Measurements from ENCODE around the gene ZNF394.
"Not testable (repeated sequence)": the region's sequence is repeated elsewhere in the genome, so short reads cannot be mapped to it uniquely, and the experiment has no call there.

The ZNF394 gene

GRCh38 chr7:99499721-99500636 is at the start of gene ZNF394:
Gene ZNF394, minus strand, starts transcription at chr7:99500281. Its CDS starts 188 bp downstream, at chr7:99500093.
- CTCF ChIA-PET: interaction anchor here (0.7 kb wide), 1 partner anchor 338 kb away, joined by 3 read pairs; no protein-coding TSS in a partner anchor
- peak within 1 kb of the TSS; percentile 100 for H3K27ac Mint-ChIP-seq
- H3K27me3 Mint-ChIP-seq: peaks cover 4% of the 10 kb centered on the region
- H3K36me3 Mint-ChIP-seq: peaks cover 41% of the 10 kb centered on the region
- H3K4me3 Mint-ChIP-seq: peak within 1 kb of the TSS; percentile 96
- DNase-seq: peak; percentile 95
- H3K4me1 Mint-ChIP-seq: peaks cover 22% of the 10 kb centered on the region
- H3K9me3 Mint-ChIP-seq: peaks cover 2% of the 10 kb centered on the region

GRCh38 chr7:99549545-99549944 is 49.5 kb upstream of the ZNF394 start:
- H3K27ac Mint-ChIP-seq, H3K9me3 Mint-ChIP-seq, H3K4me3 Mint-ChIP-seq, H3K27me3 Mint-ChIP-seq, CTCF ChIA-PET, DNase-seq: not testable (repeated sequence)
- peaks cover 26% of the 10 kb centered on the region for H3K4me1 Mint-ChIP-seq
- H3K36me3 Mint-ChIP-seq: peaks cover 50% of the 10 kb centered on the region

DNA sequence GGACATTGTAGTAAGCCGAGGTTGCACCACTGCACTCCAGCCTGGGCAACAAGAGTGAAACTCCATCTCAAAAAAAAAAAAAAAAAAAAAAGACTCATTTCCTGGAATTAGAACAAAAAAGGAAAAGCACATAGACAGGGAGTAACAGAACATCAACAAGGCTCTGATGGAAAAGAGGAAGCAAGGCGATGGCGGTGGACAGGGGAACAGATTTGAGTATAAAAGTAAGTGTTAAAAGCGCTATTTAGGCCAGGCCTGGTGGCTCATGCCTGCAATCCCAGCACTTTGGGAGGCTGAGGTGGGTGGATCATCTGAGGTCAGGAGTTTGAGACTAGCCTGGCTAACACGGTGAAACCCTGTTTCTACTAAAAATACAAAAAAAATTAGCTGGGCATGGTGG is 45.2 kb upstream of the ZNF394 start:
- Mint-ChIP-seq H3K36me3 (peaks cover 38% of the 10 kb centered on the region), H3K9me3 (peaks cover 40% of the 10 kb centered on the region)
- H3K27ac Mint-ChIP-seq, H3K4me3 Mint-ChIP-seq, DNase-seq, H3K4me1 Mint-ChIP-seq, H3K27me3 Mint-ChIP-seq, CTCF ChIA-PET: not testable (repeated sequence)

GRCh38 chr7:99543916-99544315 is 43.8 kb upstream of the ZNF394 start:
- Mint-ChIP-seq H3K27ac (no peak overlapping the region), H3K9me3 (peaks cover 45% of the 10 kb centered on the region), H3K4me1 (no peaks in the 10 kb centered on the region), H3K36me3 (peaks cover 27% of the 10 kb centered on the region), H3K4me3 (no peak overlapping the region), H3K27me3 (no peaks in the 10 kb centered on the region)
- DNase-seq: no peak
- CTCF ChIA-PET: no interaction called here

GRCh38 chr7:99543081-99543671 is 43.1 kb upstream of the ZNF394 start:
- no peak for DNase-seq
- peaks cover 48% of the 10 kb centered on the region for H3K9me3 Mint-ChIP-seq
- peaks cover 23% of the 10 kb centered on the region for H3K36me3 Mint-ChIP-seq
- H3K4me3 Mint-ChIP-seq: no peak overlapping the region
- no peak overlapping the region for H3K27ac Mint-ChIP-seq
- H3K27me3 Mint-ChIP-seq: no peaks in the 10 kb centered on the region
- CTCF ChIA-PET: no interaction called here
- no peaks in the 10 kb centered on the region for H3K4me1 Mint-ChIP-seq

DNA sequence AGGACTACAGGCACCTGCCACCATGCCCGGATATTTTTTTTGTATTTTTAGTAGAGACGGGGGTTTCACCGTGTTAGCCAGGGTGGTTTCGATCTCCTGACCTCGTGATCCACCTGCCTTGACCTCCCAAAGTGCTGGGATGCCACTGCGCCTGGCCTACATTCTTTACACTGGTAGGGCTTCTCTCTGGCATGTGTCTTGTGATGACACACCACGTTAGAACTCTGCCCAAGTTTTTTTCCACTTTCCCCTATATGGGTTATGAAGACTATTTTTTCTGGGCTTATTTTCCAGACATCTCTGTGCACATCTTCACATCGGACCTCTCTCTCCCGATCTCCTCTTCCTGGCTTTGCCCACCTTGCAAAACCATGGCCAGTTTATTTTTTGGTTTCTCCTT is 41.1 kb upstream of the ZNF394 start:
- Mint-ChIP-seq H3K27me3 (no peaks in the 10 kb centered on the region), H3K9me3 (peaks cover 57% of the 10 kb centered on the region), H3K4me3 (no peak overlapping the region), H3K4me1 (no peaks in the 10 kb centered on the region), H3K36me3 (peaks cover 13% of the 10 kb centered on the region), H3K27ac (no peak overlapping the region)
- CTCF ChIA-PET: no interaction called here
- DNase-seq: no peak

DNA sequence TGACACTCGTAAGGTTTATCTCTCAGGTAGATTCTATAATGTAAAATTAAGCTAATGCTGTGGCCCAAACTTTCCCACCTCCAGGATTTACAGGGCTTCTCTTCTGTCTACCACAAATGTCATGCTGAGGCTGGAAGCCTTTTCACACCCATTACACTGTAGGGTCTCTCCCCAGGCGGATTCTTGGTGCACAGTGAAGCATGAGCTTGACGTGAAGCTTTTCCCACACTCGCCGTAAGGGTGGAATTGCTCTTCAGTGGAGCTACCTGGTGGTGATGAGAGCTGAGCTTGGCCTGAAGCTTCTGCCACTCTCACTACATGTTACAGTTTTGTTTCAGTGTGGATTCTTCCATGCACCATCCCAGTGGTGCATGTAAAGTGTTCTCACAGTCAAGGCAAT is 40.5 kb upstream of the ZNF394 start:
- no peak overlapping the region for H3K27ac Mint-ChIP-seq
- peaks cover 13% of the 10 kb centered on the region for H3K36me3 Mint-ChIP-seq
- no peak overlapping the region for H3K4me3 Mint-ChIP-seq
- no peaks in the 10 kb centered on the region for H3K4me1 Mint-ChIP-seq
- CTCF ChIA-PET: no interaction called here
- H3K27me3 Mint-ChIP-seq: no peaks in the 10 kb centered on the region
- DNase-seq: no peak
- peaks cover 60% of the 10 kb centered on the region for H3K9me3 Mint-ChIP-seq

DNA sequence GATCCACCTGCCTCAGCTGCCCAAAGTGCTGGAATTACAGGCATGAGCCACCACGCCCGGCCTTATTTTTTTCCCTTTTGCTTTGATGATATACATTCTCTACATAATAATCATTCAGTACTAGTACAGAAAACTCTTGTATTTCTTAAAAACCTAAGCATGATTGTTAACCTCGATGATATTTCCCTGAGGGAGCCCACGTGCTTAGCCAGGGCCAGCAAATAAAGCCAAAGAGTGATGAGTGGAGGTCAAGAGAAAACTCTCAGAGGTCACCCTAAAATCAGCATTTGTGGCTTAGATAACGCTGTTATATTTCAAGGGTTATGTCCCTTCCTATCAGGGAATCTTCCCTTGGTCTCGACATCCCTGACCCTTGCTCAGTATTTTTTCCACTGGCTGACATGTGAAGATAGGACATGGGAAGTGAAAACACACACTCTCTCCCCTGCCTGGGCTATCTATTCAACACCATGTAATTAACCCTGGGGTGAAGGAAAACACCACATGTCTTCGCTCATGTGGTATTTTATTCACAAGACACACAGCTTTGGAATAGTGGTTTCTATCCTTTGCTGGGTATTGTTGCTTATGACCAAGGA is 39.2 kb upstream of the ZNF394 start:
- Mint-ChIP-seq H3K9me3 (peaks cover 62% of the 10 kb centered on the region), H3K4me1 (no peaks in the 10 kb centered on the region), H3K4me3 (no peak overlapping the region), H3K27ac (peak overlapping the region; percentile 68), H3K36me3 (peaks cover 11% of the 10 kb centered on the region), H3K27me3 (no peaks in the 10 kb centered on the region)
- no peak for DNase-seq
- CTCF ChIA-PET: no interaction called here

- H3K36me3 Mint-ChIP-seq: peaks cover 35% of the 10 kb centered on the region
- H3K27me3 Mint-ChIP-seq: no peaks in the 10 kb centered on the region
- H3K4me3 Mint-ChIP-seq: no peak overlapping the region
- no peak for DNase-seq
- H3K9me3 Mint-ChIP-seq: peaks cover 65% of the 10 kb centered on the region
- no peaks in the 10 kb centered on the region for H3K4me1 Mint-ChIP-seq
- H3K27ac Mint-ChIP-seq: no peak overlapping the region
- CTCF ChIA-PET: interaction anchor here (0.6 kb wide), 1 partner anchor 267 kb away, joined by 3 read pairs; no protein-coding TSS in a partner anchor
Observed at GRCh38 chr7:99535667-99536066, 35.6 kb upstream of the ZNF394 start.

GRCh38 chr7:99531354-99531765 is 31.3 kb upstream of the ZNF394 start:
- DNase-seq: no peak
- no peak overlapping the region for H3K27ac Mint-ChIP-seq
- no peak overlapping the region for H3K4me3 Mint-ChIP-seq
- H3K27me3 Mint-ChIP-seq: no peaks in the 10 kb centered on the region
- CTCF ChIA-PET: no interaction called here
- H3K36me3 Mint-ChIP-seq: peaks cover 70% of the 10 kb centered on the region
- peaks cover 55% of the 10 kb centered on the region for H3K9me3 Mint-ChIP-seq
- H3K4me1 Mint-ChIP-seq: no peaks in the 10 kb centered on the region

GRCh38 chr7:99525713-99526440 is 25.8 kb upstream of the ZNF394 start:
- H3K9me3 Mint-ChIP-seq: peaks cover 18% of the 10 kb centered on the region
- no peak overlapping the region for H3K27ac Mint-ChIP-seq
- no peaks in the 10 kb centered on the region for H3K27me3 Mint-ChIP-seq
- H3K4me3 Mint-ChIP-seq: no peak overlapping the region
- peak; percentile 41 for DNase-seq
- peaks cover 64% of the 10 kb centered on the region for H3K36me3 Mint-ChIP-seq
- no peaks in the 10 kb centered on the region for H3K4me1 Mint-ChIP-seq
- CTCF ChIA-PET: interaction anchor here (0.6 to 1.4 kb wide), 7 partner anchors 99 to 538 kb away, joined by 3 read pairs; no protein-coding TSS in a partner anchor

GRCh38 chr7:99521399-99521798 is 21.3 kb upstream of the ZNF394 start:
- no peaks in the 10 kb centered on the region for H3K4me1 Mint-ChIP-seq
- H3K9me3 Mint-ChIP-seq: no peaks in the 10 kb centered on the region
- no peak overlapping the region for H3K4me3 Mint-ChIP-seq
- CTCF ChIA-PET: no interaction called here
- H3K27me3 Mint-ChIP-seq: no peaks in the 10 kb centered on the region
- no peak for DNase-seq
- peaks cover 46% of the 10 kb centered on the region for H3K36me3 Mint-ChIP-seq
- H3K27ac Mint-ChIP-seq: no peak overlapping the region

DNA sequence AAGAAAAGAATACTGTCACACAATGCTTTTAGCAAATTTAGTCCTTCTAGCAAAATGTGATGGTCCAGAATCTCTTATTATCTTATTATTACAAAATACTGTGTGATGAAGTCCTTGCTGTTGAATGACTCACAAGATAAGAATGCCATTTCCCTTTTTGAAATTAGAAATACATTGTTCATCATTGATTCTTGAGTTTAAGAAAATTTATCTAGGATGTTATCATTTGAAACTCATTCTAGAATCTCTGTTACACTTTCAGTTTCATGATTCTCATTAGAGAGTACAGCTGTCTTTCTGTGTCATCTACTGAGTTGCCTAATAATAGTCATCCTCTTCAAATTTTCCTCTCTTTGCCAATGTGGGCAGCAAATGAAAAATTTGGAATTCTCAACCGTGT is 14.0 kb upstream of the ZNF394 start:
- Mint-ChIP-seq H3K9me3 (no peaks in the 10 kb centered on the region), H3K27ac (peak overlapping the region; percentile 64), H3K27me3 (no peaks in the 10 kb centered on the region), H3K4me1 (peaks cover 10% of the 10 kb centered on the region), H3K4me3 (no peak overlapping the region), H3K36me3 (peaks cover 35% of the 10 kb centered on the region)
- no peak for DNase-seq
- CTCF ChIA-PET: interaction anchor here (0.6 kb wide), 1 partner anchor 11 kb away, joined by 3 read pairs; no protein-coding TSS in a partner anchor

- no peaks in the 10 kb centered on the region for H3K9me3 Mint-ChIP-seq
- CTCF ChIA-PET: no interaction called here
- H3K27ac Mint-ChIP-seq: peak overlapping the region; percentile 99
- DNase-seq: no peak
- H3K4me1 Mint-ChIP-seq: peaks cover 39% of the 10 kb centered on the region
- H3K27me3 Mint-ChIP-seq: no peaks in the 10 kb centered on the region
- peak overlapping the region; percentile 93 for H3K4me3 Mint-ChIP-seq
- peaks cover 12% of the 10 kb centered on the region for H3K36me3 Mint-ChIP-seq
Observed at GRCh38 chr7:99505324-99505662, 5.2 kb upstream of the ZNF394 start.

All from activated naive CD4-positive, alpha-beta T cell treated with anti-CD3 and anti-CD28 coated beads, Interleukin-2, amount 10 ng/mL, durations not matched to agents 7 days and 5 days (primary cell).